Mesendoderm (in vitro differentiated cells): ENCODE data around the gene BOLL.
"Not testable (repeated sequence)": the region's sequence is repeated elsewhere in the genome, so short reads cannot be mapped to it uniquely, and the experiment has no call there.

Source experiments
- DNase-seq: peaks from one replicate; pipeline ENCODE4 v3.0.0; 2013
- H2AK5ac ChIP-seq: 2 replicates; pipeline ENCODE4 v1.6.1; 2013; ENCODE audit warnings: low read length, inconsistent platforms
- H2BK120ac ChIP-seq: 2 replicates; pipeline ENCODE4 v1.6.1; 2013; ENCODE audit warnings: low read depth, mild to moderate bottlenecking, low read length, moderate library complexity, mixed read lengths
- H2BK15ac ChIP-seq: replicated peaks from 2 replicates; pipeline ENCODE4 v1.6.1; 2013; ENCODE audit warnings: low read depth, mild to moderate bottlenecking, moderate library complexity
- H2BK5ac ChIP-seq: 2 replicates; pipeline ENCODE4 v1.6.1; 2013; ENCODE audit warnings: low read length, inconsistent platforms
- H3K18ac ChIP-seq: 2 replicates; pipeline ENCODE4 v1.6.1; 2013; ENCODE audit warnings: mild to moderate bottlenecking, low read length, mixed read lengths
- H3K23ac ChIP-seq: one replicate; pipeline ENCODE4 v1.6.1; 2013; ENCODE audit warnings: low read length
- H3K27ac ChIP-seq: 2 replicates; pipeline ENCODE4 v1.5.1; 2013; ENCODE audit warnings: low read depth, mild to moderate bottlenecking, inconsistent platforms, low read length, moderate library complexity
- H3K27me3 ChIP-seq: 2 replicates; pipeline ENCODE4 v1.6.1; 2013; ENCODE audit warnings: low read length, control low read depth, mild to moderate bottlenecking, inconsistent platforms; ENCODE audit not compliant: insufficient read depth, poor library complexity
- H3K36me3 ChIP-seq: 2 replicates; pipeline ENCODE4 v1.6.1; 2013; ENCODE audit warnings: low read length, inconsistent platforms; ENCODE audit not compliant: control insufficient read depth, insufficient read depth
- H3K4ac ChIP-seq: one replicate; pipeline ENCODE4 v1.6.1; 2013; ENCODE audit warnings: low read depth, mild to moderate bottlenecking, low read length, moderate library complexity
- H3K4me1 ChIP-seq: 2 replicates; pipeline ENCODE4 v1.6.1; 2013; ENCODE audit warnings: low read depth, low read length, inconsistent platforms; ENCODE audit not compliant: control insufficient read depth
- H3K4me2 ChIP-seq: 2 replicates; pipeline ENCODE4 v1.6.1; 2013; ENCODE audit warnings: low read length
- H3K4me3 ChIP-seq: 2 replicates; pipeline ENCODE4 v1.5.1; 2013; ENCODE audit warnings: mild to moderate bottlenecking, low read length
- H3K56ac ChIP-seq: one replicate; pipeline ENCODE4 v1.6.1; 2013; ENCODE audit warnings: low read length
- H3K79me1 ChIP-seq: 2 replicates; pipeline ENCODE4 v1.6.1; 2013; ENCODE audit warnings: low read length, inconsistent platforms
- H3K79me2 ChIP-seq: 2 replicates; pipeline ENCODE4 v1.6.1; 2013; ENCODE audit warnings: mild to moderate bottlenecking, low read length; ENCODE audit not compliant: control insufficient read depth, insufficient read depth
- H3K9ac ChIP-seq: 2 replicates; pipeline ENCODE4 v1.6.1; 2013; ENCODE audit warnings: low read length, inconsistent platforms
- H4K5ac ChIP-seq: one replicate; pipeline ENCODE4 v1.6.1; 2013; ENCODE audit warnings: low read length
- H4K8ac ChIP-seq: one replicate; pipeline ENCODE4 v1.6.1; 2013; ENCODE audit warnings: low read depth, mild to moderate bottlenecking, control low read depth, low read length, moderate library complexity
- WGBS: extraction: QIAGEN DNeasy Blood & Tissue Kit; methylation state at CpG from one replicate; pipeline ENCODE4 v1.1.7; 2013; ENCODE audit warnings: low lambda C conversion rate, missing lambda C conversion rate; ENCODE audit not compliant: insufficient coverage; ENCODE audit errors: extremely low coverage; 5-methylcytosine and 5-hydroxymethylcytosine counted together

Gene BOLL

DNA sequence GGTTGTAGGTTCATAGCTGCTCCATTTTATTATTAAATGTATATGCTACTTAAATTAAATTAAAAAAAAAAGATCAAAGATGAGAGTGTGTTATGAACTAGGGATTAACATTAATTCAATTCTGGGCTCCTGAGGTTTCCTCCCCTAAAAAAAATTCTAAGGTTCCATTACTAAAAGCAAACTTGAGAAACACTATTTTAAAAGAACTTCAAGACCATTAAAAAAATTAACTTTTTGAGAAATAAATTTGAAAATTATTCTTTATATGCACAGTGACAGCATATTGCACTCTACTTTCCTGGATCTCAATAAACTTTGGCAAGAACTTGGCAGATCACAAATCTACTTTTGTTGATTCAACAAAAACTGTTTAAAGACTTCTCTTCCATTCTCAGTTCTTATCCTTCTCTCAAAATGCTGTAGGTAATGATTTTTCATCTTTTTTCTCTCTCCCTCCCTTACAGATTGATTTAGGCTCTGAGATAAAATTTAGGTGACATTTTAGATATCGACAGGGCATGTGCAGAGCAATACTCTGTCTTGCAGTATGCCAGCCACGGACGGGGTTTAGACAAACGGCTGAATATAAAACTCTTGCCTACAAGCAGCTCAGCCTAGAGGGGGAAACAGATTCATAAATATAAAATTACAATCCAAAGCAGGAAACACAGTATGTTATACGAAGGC, 80.5 kb downstream of the BOLL start:
- H3K18ac ChIP-seq: no peak overlapping the region
- H4K8ac ChIP-seq: no peak overlapping the region
- peak overlapping the region; percentile 81 for H3K56ac ChIP-seq
- no peak overlapping the region for H4K5ac ChIP-seq
- no peak for DNase-seq
- no peaks in the 10 kb centered on the region for H3K36me3 ChIP-seq
- peak overlapping the region; percentile 44 for H3K4me3 ChIP-seq
- no peak overlapping the region for H2BK120ac ChIP-seq
- peak overlapping the region; percentile 85 for H3K9ac ChIP-seq
- H3K79me1 ChIP-seq: peaks cover 10% of the 10 kb centered on the region
- H2BK15ac ChIP-seq: no peak overlapping the region
- no peak overlapping the region for H3K27ac ChIP-seq
- no peak overlapping the region for H3K23ac ChIP-seq
- H3K4me1 ChIP-seq: peaks cover under 1% of the 10 kb centered on the region
- no peak overlapping the region for H2BK5ac ChIP-seq
- H3K4me2 ChIP-seq: peak overlapping the region; percentile 37
- H3K79me2 ChIP-seq: peaks cover 34% of the 10 kb centered on the region
- H3K27me3 ChIP-seq: no peaks in the 10 kb centered on the region
- no peak overlapping the region for H2AK5ac ChIP-seq
- no CpG with 5 or more reads among the region's 5 CpGs for WGBS
- peak overlapping the region; percentile 82 for H3K4ac ChIP-seq

DNA sequence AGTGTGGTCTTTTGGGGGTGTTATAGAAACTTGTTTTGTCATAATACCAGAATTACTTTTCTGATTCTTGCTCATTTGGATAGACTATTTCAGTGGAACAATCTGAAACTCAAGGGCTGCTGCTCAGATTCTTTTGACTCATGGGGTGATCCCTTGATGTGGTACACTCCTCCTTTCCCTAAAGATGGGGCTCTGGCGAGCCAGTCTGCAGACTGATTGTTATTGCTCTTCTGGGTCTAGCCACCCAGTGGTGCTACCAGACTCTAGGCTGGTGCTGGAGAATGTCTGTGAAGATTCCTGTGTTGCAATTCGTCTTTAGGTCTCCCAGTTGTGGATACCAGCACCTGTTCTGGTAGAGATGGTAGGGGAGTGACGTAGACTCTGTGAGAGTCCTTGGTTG, 84.2 kb downstream of the BOLL start:
- peaks cover 7% of the 10 kb centered on the region for H3K79me2 ChIP-seq
- H3K4me1 ChIP-seq: no peaks in the 10 kb centered on the region
- H3K18ac ChIP-seq: no peak overlapping the region
- H3K4me2 ChIP-seq: no peak overlapping the region
- H4K8ac ChIP-seq: no peak overlapping the region
- no peak overlapping the region for H3K27ac ChIP-seq
- H3K56ac ChIP-seq: no peak overlapping the region
- H3K79me1 ChIP-seq: peaks cover 3% of the 10 kb centered on the region
- no peak overlapping the region for H2BK5ac ChIP-seq
- no peak overlapping the region for H3K9ac ChIP-seq
- no peak overlapping the region for H2BK120ac ChIP-seq
- no peak overlapping the region for H3K4me3 ChIP-seq
- H3K4ac ChIP-seq: no peak overlapping the region
- no peak overlapping the region for H3K23ac ChIP-seq
- no peak overlapping the region for H2AK5ac ChIP-seq
- no peaks in the 10 kb centered on the region for H3K36me3 ChIP-seq
- DNase-seq: no peak
- no peak overlapping the region for H2BK15ac ChIP-seq
- no CpG with 5 or more reads among the region's 3 CpGs for WGBS
- no peaks in the 10 kb centered on the region for H3K27me3 ChIP-seq
- no peak overlapping the region for H4K5ac ChIP-seq

DNA sequence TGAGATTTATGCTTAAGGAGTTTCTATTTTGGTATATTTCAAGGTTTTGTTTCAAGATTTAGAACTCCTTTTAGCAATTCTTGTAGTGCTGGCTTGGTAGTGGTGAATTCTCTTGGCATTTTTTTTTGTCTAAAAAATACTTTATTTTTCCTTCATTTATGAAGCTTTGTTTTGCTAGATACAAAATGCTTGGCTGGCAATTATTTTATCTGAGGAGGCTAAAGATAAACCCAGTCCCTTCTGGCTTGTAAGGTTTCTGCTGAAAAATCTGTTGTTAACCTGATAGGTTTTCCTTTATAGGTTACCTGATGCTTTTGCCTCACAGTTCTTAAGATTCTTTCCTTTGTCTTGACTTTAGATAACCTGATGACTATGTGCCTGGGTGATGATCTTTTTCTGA, 85.4 kb downstream of the BOLL start:
- not testable (repeated sequence) for H4K8ac ChIP-seq, H2BK15ac ChIP-seq, H3K36me3 ChIP-seq, H3K4me3 ChIP-seq, H3K27me3 ChIP-seq, H3K56ac ChIP-seq, H3K4me1 ChIP-seq, H3K9ac ChIP-seq, H3K4ac ChIP-seq, H3K18ac ChIP-seq, DNase-seq, H3K23ac ChIP-seq, H4K5ac ChIP-seq, H3K27ac ChIP-seq, H3K79me1 ChIP-seq, H2BK120ac ChIP-seq, H2BK5ac ChIP-seq, H2AK5ac ChIP-seq, H3K79me2 ChIP-seq, H3K4me2 ChIP-seq

DNA sequence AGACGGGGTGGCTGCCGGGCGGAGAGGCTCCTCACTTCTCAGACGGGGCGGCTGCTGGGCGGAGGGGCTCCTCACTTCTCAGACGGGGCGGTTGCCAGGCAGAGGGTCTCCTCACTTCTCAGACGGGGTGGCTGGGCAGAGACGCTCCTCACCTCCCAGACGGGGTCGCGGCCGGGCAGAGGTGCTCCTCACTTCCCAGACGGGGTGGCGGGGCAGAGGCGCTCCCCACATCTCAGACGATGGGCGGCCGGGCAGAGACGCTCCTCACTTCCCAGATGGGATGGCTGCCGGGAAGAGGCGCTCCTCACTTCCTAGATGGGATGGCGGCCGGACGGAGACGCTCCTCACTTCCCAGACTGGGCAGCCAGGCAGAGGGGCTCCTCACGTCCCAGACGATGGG, 88.5 kb downstream of the BOLL start:
- H3K4me1 ChIP-seq, H3K4me3 ChIP-seq, H4K8ac ChIP-seq, DNase-seq, H2BK120ac ChIP-seq, H3K23ac ChIP-seq, H3K79me2 ChIP-seq, H3K18ac ChIP-seq, H2BK15ac ChIP-seq, H4K5ac ChIP-seq, H3K79me1 ChIP-seq, H3K4me2 ChIP-seq, H2BK5ac ChIP-seq, H2AK5ac ChIP-seq, H3K36me3 ChIP-seq, H3K4ac ChIP-seq, H3K9ac ChIP-seq, H3K56ac ChIP-seq, H3K27me3 ChIP-seq, H3K27ac ChIP-seq: not testable (repeated sequence)
- no CpG with 5 or more reads among the region's 29 CpGs for WGBS

DNA sequence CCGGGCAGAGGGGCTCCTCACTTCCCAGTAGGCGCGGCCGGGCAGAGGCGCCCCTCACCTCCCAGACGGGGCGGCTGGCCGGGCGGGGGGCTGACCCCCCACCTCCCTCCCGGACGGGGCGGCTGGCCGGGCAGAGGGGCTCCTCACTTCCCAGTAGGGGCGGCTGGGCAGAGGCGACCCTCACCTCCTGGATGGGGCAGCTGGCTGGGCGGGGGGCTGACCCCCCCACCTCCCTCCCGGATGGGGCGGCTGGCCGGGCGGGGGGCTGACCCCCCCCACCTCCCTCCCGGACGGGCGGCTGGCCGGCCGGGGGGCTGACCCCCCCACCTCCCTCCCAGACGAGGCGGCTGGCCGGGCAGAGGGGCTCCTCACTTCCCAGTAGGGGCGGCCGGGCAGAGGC, 89.1 kb downstream of the BOLL start:
- H4K5ac ChIP-seq, H4K8ac ChIP-seq, H3K27ac ChIP-seq, H2AK5ac ChIP-seq, H2BK5ac ChIP-seq, H2BK15ac ChIP-seq, H3K23ac ChIP-seq, DNase-seq, H3K4me2 ChIP-seq, H3K27me3 ChIP-seq, H3K4ac ChIP-seq, H3K79me2 ChIP-seq, H3K9ac ChIP-seq, H3K56ac ChIP-seq, H3K4me1 ChIP-seq, H3K4me3 ChIP-seq, H3K79me1 ChIP-seq, H3K18ac ChIP-seq, H2BK120ac ChIP-seq, H3K36me3 ChIP-seq: not testable (repeated sequence)
- no CpG with 5 or more reads among the region's 30 CpGs for WGBS

DNA sequence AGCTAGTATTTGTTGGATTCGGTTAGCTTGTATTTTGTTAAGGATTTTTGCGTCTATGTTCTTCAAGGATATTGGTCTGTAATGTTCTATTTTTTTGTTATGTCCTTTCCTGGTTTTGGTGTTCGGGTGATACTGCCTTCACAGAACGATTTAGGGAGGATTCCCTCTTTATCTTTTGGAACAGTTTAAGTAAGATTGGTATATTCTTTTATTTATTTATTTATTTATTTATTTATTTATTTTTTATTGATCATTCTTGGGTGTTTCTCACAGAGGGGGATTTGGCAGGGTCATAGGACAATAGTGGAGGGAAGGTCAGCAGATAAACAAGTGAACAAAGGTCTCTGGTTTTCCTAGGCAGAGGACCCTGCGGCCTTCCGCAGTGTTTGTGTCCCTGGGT, 89.9 kb downstream of the BOLL start:
- H3K79me2 ChIP-seq, H3K27ac ChIP-seq, H2AK5ac ChIP-seq, H3K4me1 ChIP-seq, H3K27me3 ChIP-seq, H3K36me3 ChIP-seq, H4K8ac ChIP-seq, H3K9ac ChIP-seq, DNase-seq, H3K23ac ChIP-seq, H2BK5ac ChIP-seq, H4K5ac ChIP-seq, H3K56ac ChIP-seq, H3K4me3 ChIP-seq, H3K4ac ChIP-seq, H3K4me2 ChIP-seq, H3K18ac ChIP-seq, H2BK120ac ChIP-seq, H3K79me1 ChIP-seq, H2BK15ac ChIP-seq: not testable (repeated sequence)
- no CpG with 5 or more reads among the region's 6 CpGs for WGBS
